GM21447 (cell line): ENCODE measurements around the gene KLK1.
"Not testable (repeated sequence)": the region's sequence is repeated elsewhere in the genome, so short reads cannot be mapped to it uniquely, and the experiment has no call there.

Experiments
- ATAC-seq: cut with Tn5 transposase; IDR thresholded peaks from one replicate; pipeline ENCODE4 v1.9.1; 2021; ENCODE audit not compliant: unreplicated experiment

Gene KLK1

GRCh38 chr19:50770164-50770563 is 53.4 kb downstream of the KLK1 start, which contains the start of gene GPR32:
Gene GPR32, plus strand, starts transcription at chr19:50770464. Its CDS starts 137 bp downstream, at chr19:50770601.
- ATAC-seq = not testable (repeated sequence)
